H1 (cell line): ENCODE data around the gene NUP98. TPM values are rescaled to one million over a fixed set of nuclear protein-coding genes. Genes with fewer than 3 reads are reported as not detected.

Experiments used
- BACH1 ChIP-seq: IDR thresholded peaks from 2 replicates; pipeline ENCODE4 v1.6.1; 2012; ENCODE audit warnings: low read length, improper control_type of control experiment
- EZH2 ChIP-seq: fragments of 200-600 bp; sonication (generic); IDR thresholded peaks from 2 replicates; pipeline ENCODE4 v1.7.1; 2012; ENCODE audit warnings: low read depth, mild to moderate bottlenecking, moderate library complexity, low read length, inconsistent platforms; ENCODE audit not compliant: severe bottlenecking
- MAFK ChIP-seq: IDR thresholded peaks from 2 replicates; pipeline ENCODE4 v1.6.1; 2012; ENCODE audit warnings: low read depth, mild to moderate bottlenecking, improper control_type of control experiment, low read length
- SP1 ChIP-seq: IDR thresholded peaks from 2 replicates; pipeline ENCODE4 v1.6.1; 2011; ENCODE audit warnings: low read depth, low read length
- SP2 ChIP-seq: IDR thresholded peaks from 2 replicates; pipeline ENCODE4 v1.6.1; 2012; ENCODE audit warnings: mild to moderate bottlenecking, low read length, inconsistent platforms
- SP4 ChIP-seq: IDR thresholded peaks from 2 replicates; pipeline ENCODE4 v1.6.1; 2012; ENCODE audit warnings: low read length, inconsistent platforms
- SRF ChIP-seq: IDR thresholded peaks from 2 replicates; pipeline ENCODE4 v1.6.1; 2011; ENCODE audit warnings: mild to moderate bottlenecking, low read depth, low read length, moderate library complexity
- TAF1 ChIP-seq: IDR thresholded peaks from 2 replicates; pipeline ENCODE4 v1.6.1; 2011; ENCODE audit warnings: mild to moderate bottlenecking, low read depth, low read length
- polyA plus RNA-seq, 7 experiments: library from polyadenylated mRNA; depleted of rRNA in 3 of 7; stranded (reverse) in 5 of 7; unstranded in 2 of 7; fragments of >200 nt in 5 of 7; fragments of 200-250 nt in 2 of 7; gene quantifications; 1 replicate in 5 of 7; 2 replicates in 1 of 7; 4 replicates in 1 of 7; pipeline versions ENCODE4 v1.2.1 to v1.2.3, GENCODE V29; 2011 to 2013; ENCODE audit warnings: missing spikeins in 2 of 7, mixed read lengths in 2 of 7
- total RNA-seq: library from RNA; stranded (reverse); fragmentation: NEBNext Ultra II Directional; extraction: Animal tissue kit (Norgen Biotek cat#: 25700); gene quantifications from 2 replicates; pipeline ENCODE4 v1.2.1, GENCODE V29; 2021
- TF ChIP-seq, protein P1 (sequence below): fragments of 300-600 bp; sonication (generic); IDR thresholded peaks from 2 replicates; pipeline ENCODE4 v1.7.1; 2012; ENCODE audit warnings: low read length, moderate library complexity, mild to moderate bottlenecking, inconsistent platforms; ENCODE audit not compliant: insufficient replicate concordance

The NUP98 gene
- total and polyA plus RNA-seq, 2 of the 8 experiments (the other 6 are each of a cell fraction or from before 2014, with no cell fraction given) = 98.6 to 261 TPM

DNA sequence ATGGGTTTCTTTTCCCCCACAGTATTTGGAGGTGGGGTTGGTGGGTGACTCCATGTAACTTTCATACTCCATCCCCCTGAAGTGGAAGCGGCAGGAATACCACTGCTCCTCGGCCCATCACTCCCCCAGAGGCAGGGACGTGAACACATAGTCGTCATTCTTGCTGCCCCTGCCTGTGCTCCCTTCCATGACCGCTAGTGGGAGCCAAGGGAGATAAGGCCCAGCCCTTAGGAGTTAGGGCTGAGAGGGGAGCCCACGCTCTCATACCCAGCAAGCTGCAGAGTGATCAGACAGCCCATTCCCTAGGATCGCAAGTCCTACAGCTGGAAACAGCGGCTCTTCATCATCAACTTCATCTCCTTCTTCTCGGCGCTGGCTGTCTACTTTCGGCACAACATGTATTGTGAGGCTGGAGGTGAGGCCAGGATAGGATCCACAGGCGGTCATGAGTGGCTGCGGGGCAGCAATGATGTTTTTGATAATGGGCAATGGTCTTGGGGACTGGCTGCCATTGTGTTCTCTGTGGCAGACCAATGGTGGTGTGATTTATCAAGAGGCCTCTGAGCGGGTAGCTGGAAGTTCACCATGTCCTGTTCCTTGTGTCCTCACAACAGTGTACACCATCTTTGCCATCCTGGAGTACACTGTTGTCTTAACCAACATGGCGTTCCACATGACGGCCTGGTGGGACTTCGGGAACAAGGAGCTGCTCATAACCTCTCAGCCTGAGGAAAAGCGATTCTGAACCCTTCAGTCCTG, 27.5 kb upstream of the NUP98 start (continued):
- TF ChIP-seq, protein P1, sequence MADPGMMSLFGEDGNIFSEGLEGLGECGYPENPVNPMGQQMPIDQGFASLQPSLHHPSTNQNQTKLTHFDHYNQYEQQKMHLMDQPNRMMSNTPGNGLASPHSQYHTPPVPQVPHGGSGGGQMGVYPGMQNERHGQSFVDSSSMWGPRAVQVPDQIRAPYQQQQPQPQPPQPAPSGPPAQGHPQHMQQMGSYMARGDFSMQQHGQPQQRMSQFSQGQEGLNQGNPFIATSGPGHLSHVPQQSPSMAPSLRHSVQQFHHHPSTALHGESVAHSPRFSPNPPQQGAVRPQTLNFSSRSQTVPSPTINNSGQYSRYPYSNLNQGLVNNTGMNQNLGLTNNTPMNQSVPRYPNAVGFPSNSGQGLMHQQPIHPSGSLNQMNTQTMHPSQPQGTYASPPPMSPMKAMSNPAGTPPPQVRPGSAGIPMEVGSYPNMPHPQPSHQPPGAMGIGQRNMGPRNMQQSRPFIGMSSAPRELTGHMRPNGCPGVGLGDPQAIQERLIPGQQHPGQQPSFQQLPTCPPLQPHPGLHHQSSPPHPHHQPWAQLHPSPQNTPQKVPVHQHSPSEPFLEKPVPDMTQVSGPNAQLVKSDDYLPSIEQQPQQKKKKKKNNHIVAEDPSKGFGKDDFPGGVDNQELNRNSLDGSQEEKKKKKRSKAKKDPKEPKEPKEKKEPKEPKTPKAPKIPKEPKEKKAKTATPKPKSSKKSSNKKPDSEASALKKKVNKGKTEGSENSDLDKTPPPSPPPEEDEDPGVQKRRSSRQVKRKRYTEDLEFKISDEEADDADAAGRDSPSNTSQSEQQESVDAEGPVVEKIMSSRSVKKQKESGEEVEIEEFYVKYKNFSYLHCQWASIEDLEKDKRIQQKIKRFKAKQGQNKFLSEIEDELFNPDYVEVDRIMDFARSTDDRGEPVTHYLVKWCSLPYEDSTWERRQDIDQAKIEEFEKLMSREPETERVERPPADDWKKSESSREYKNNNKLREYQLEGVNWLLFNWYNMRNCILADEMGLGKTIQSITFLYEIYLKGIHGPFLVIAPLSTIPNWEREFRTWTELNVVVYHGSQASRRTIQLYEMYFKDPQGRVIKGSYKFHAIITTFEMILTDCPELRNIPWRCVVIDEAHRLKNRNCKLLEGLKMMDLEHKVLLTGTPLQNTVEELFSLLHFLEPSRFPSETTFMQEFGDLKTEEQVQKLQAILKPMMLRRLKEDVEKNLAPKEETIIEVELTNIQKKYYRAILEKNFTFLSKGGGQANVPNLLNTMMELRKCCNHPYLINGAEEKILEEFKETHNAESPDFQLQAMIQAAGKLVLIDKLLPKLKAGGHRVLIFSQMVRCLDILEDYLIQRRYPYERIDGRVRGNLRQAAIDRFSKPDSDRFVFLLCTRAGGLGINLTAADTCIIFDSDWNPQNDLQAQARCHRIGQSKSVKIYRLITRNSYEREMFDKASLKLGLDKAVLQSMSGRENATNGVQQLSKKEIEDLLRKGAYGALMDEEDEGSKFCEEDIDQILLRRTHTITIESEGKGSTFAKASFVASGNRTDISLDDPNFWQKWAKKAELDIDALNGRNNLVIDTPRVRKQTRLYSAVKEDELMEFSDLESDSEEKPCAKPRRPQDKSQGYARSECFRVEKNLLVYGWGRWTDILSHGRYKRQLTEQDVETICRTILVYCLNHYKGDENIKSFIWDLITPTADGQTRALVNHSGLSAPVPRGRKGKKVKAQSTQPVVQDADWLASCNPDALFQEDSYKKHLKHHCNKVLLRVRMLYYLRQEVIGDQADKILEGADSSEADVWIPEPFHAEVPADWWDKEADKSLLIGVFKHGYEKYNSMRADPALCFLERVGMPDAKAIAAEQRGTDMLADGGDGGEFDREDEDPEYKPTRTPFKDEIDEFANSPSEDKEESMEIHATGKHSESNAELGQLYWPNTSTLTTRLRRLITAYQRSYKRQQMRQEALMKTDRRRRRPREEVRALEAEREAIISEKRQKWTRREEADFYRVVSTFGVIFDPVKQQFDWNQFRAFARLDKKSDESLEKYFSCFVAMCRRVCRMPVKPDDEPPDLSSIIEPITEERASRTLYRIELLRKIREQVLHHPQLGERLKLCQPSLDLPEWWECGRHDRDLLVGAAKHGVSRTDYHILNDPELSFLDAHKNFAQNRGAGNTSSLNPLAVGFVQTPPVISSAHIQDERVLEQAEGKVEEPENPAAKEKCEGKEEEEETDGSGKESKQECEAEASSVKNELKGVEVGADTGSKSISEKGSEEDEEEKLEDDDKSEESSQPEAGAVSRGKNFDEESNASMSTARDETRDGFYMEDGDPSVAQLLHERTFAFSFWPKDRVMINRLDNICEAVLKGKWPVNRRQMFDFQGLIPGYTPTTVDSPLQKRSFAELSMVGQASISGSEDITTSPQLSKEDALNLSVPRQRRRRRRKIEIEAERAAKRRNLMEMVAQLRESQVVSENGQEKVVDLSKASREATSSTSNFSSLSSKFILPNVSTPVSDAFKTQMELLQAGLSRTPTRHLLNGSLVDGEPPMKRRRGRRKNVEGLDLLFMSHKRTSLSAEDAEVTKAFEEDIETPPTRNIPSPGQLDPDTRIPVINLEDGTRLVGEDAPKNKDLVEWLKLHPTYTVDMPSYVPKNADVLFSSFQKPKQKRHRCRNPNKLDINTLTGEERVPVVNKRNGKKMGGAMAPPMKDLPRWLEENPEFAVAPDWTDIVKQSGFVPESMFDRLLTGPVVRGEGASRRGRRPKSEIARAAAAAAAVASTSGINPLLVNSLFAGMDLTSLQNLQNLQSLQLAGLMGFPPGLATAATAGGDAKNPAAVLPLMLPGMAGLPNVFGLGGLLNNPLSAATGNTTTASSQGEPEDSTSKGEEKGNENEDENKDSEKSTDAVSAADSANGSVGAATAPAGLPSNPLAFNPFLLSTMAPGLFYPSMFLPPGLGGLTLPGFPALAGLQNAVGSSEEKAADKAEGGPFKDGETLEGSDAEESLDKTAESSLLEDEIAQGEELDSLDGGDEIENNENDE = no peak
- TF ChIP-seq SP1 (no peak), MAFK (no peak), SP4 (no peak), EZH2 (no peak), BACH1 (no peak), SRF (no peak), SP2 (no peak), TAF1 (0 out of 2 replicates have a peak, but pooled peaks have one; percentile 21)
